ENCODE results near the gene CDKN2B-AS1.

Gene CDKN2B-AS1

GRCh38 chr9:22107202-22108045 is 112.8 kb downstream of the CDKN2B-AS1 start:
- Histone ChIP-seq H3K9me3 (ENCODE audit: control insufficient read depth, low read length) (no peaks in the 10 kb centered on the region), H3K4me3 (ENCODE audit: insufficient read depth, low read depth, low read length) (no peak overlapping the region), H3K27ac (ENCODE audit: insufficient read depth, low read depth, low read length, poor library complexity, severe bottlenecking) (no peak overlapping the region), H3K27me3 (ENCODE audit: control insufficient read depth, insufficient read depth, low read length, poor library complexity, severe bottlenecking) (no peaks in the 10 kb centered on the region), H3K36me3 (ENCODE audit: control insufficient read depth, insufficient read depth, low read length) (no peaks in the 10 kb centered on the region), H3K4me1 (ENCODE audit: control insufficient read depth, insufficient read depth, low read length) (no peaks in the 10 kb centered on the region)
- WGBS, 2 experiments: 87 to 88% methylated on average over 3 to 6 of the region's 6 CpGs

- no peak overlapping the region for H3K27ac ChIP-seq (ENCODE audit: insufficient read depth, low read depth, low read length, poor library complexity, severe bottlenecking)
- no peaks in the 10 kb centered on the region for H3K9me3 ChIP-seq (ENCODE audit: control insufficient read depth, low read length)
- H3K27me3 ChIP-seq (ENCODE audit: control insufficient read depth, insufficient read depth, low read length, poor library complexity, severe bottlenecking): no peaks in the 10 kb centered on the region
- WGBS, 2 experiments: 88 to 96% methylated on average over 2 to 4 of the region's 4 CpGs
- H3K4me1 ChIP-seq (ENCODE audit: control insufficient read depth, insufficient read depth, low read length): no peaks in the 10 kb centered on the region
- no peaks in the 10 kb centered on the region for H3K36me3 ChIP-seq (ENCODE audit: control insufficient read depth, insufficient read depth, low read length)
- no peak overlapping the region for H3K4me3 ChIP-seq (ENCODE audit: insufficient read depth, low read depth, low read length)
Measured at GRCh38 chr9:22108581-22109370, 114.2 kb downstream of the CDKN2B-AS1 start.

GRCh38 chr9:22111176-22111953 is 116.8 kb downstream of the CDKN2B-AS1 start:
- H3K4me1 ChIP-seq (ENCODE audit: control insufficient read depth, insufficient read depth, low read length): no peaks in the 10 kb centered on the region
- H3K36me3 ChIP-seq (ENCODE audit: control insufficient read depth, insufficient read depth, low read length): no peaks in the 10 kb centered on the region
- WGBS, 2 experiments: 89 to 100% methylated on average over 1 to 2 of the region's 2 CpGs
- no peaks in the 10 kb centered on the region for H3K27me3 ChIP-seq (ENCODE audit: control insufficient read depth, insufficient read depth, low read length, poor library complexity, severe bottlenecking)
- no peak overlapping the region for H3K27ac ChIP-seq (ENCODE audit: insufficient read depth, low read depth, low read length, poor library complexity, severe bottlenecking)
- no peak overlapping the region for H3K4me3 ChIP-seq (ENCODE audit: insufficient read depth, low read depth, low read length)
- no peaks in the 10 kb centered on the region for H3K9me3 ChIP-seq (ENCODE audit: control insufficient read depth, low read length)

- Histone ChIP-seq H3K27me3 (ENCODE audit: control insufficient read depth, insufficient read depth, low read length, poor library complexity, severe bottlenecking) (no peaks in the 10 kb centered on the region), H3K4me1 (ENCODE audit: control insufficient read depth, insufficient read depth, low read length) (no peaks in the 10 kb centered on the region), H3K4me3 (ENCODE audit: insufficient read depth, low read depth, low read length) (no peak overlapping the region), H3K36me3 (ENCODE audit: control insufficient read depth, insufficient read depth, low read length) (no peaks in the 10 kb centered on the region), H3K27ac (ENCODE audit: insufficient read depth, low read depth, low read length, poor library complexity, severe bottlenecking) (no peak overlapping the region), H3K9me3 (ENCODE audit: control insufficient read depth, low read length) (no peaks in the 10 kb centered on the region)
Measured at GRCh38 chr9:22111954-22112247, 117.3 kb downstream of the CDKN2B-AS1 start.

- H3K36me3 ChIP-seq (ENCODE audit: control insufficient read depth, insufficient read depth, low read length): no peaks in the 10 kb centered on the region
- peaks cover 11% of the 10 kb centered on the region for H3K4me1 ChIP-seq (ENCODE audit: control insufficient read depth, insufficient read depth, low read length)
- no peak overlapping the region for H3K27ac ChIP-seq (ENCODE audit: insufficient read depth, low read depth, low read length, poor library complexity, severe bottlenecking)
- no peaks in the 10 kb centered on the region for H3K9me3 ChIP-seq (ENCODE audit: control insufficient read depth, low read length)
- no peak overlapping the region for H3K4me3 ChIP-seq (ENCODE audit: insufficient read depth, low read depth, low read length)
- 93 to 98% methylated on average over 11 of the region's 12 CpGs for WGBS, 2 experiments
- H3K27me3 ChIP-seq (ENCODE audit: control insufficient read depth, insufficient read depth, low read length, poor library complexity, severe bottlenecking): no peaks in the 10 kb centered on the region
Measured at GRCh38 chr9:22112870-22113821, 118.6 kb downstream of the CDKN2B-AS1 start.

- H3K9me3 ChIP-seq (ENCODE audit: control insufficient read depth, low read length): no peaks in the 10 kb centered on the region
- H3K4me1 ChIP-seq (ENCODE audit: control insufficient read depth, insufficient read depth, low read length): peaks cover 12% of the 10 kb centered on the region
- H3K4me3 ChIP-seq (ENCODE audit: insufficient read depth, low read depth, low read length): no peak overlapping the region
- no peak overlapping the region for H3K27ac ChIP-seq (ENCODE audit: insufficient read depth, low read depth, low read length, poor library complexity, severe bottlenecking)
- H3K36me3 ChIP-seq (ENCODE audit: control insufficient read depth, insufficient read depth, low read length): no peaks in the 10 kb centered on the region
- no peaks in the 10 kb centered on the region for H3K27me3 ChIP-seq (ENCODE audit: control insufficient read depth, insufficient read depth, low read length, poor library complexity, severe bottlenecking)
Measured at GRCh38 chr9:22114956-22115355, 120.4 kb downstream of the CDKN2B-AS1 start.

- Histone ChIP-seq H3K27me3 (ENCODE audit: control insufficient read depth, insufficient read depth, low read length, poor library complexity, severe bottlenecking) (no peaks in the 10 kb centered on the region), H3K9me3 (ENCODE audit: control insufficient read depth, low read length) (no peaks in the 10 kb centered on the region), H3K4me3 (ENCODE audit: insufficient read depth, low read depth, low read length) (no peak overlapping the region), H3K27ac (ENCODE audit: insufficient read depth, low read depth, low read length, poor library complexity, severe bottlenecking) (no peak overlapping the region), H3K36me3 (ENCODE audit: control insufficient read depth, insufficient read depth, low read length) (no peaks in the 10 kb centered on the region), H3K4me1 (ENCODE audit: control insufficient read depth, insufficient read depth, low read length) (peaks cover 12% of the 10 kb centered on the region)
Measured at GRCh38 chr9:22116758-22117157, 122.2 kb downstream of the CDKN2B-AS1 start.

GRCh38 chr9:22117511-22118384 is 123.2 kb downstream of the CDKN2B-AS1 start:
- no peak overlapping the region for H3K4me3 ChIP-seq (ENCODE audit: insufficient read depth, low read depth, low read length)
- H3K4me1 ChIP-seq (ENCODE audit: control insufficient read depth, insufficient read depth, low read length): peaks cover 12% of the 10 kb centered on the region
- no peaks in the 10 kb centered on the region for H3K36me3 ChIP-seq (ENCODE audit: control insufficient read depth, insufficient read depth, low read length)
- 14 to 24% methylated on average over 8 of the region's 9 CpGs for WGBS, 2 experiments
- H3K27ac ChIP-seq (ENCODE audit: insufficient read depth, low read depth, low read length, poor library complexity, severe bottlenecking): no peak overlapping the region
- H3K27me3 ChIP-seq (ENCODE audit: control insufficient read depth, insufficient read depth, low read length, poor library complexity, severe bottlenecking): no peaks in the 10 kb centered on the region
- H3K9me3 ChIP-seq (ENCODE audit: control insufficient read depth, low read length): no peaks in the 10 kb centered on the region
